Breast epithelium (tissue), 4 donors: ENCODE measurements around the gene BCAS3. TPM values are rescaled to one million over a fixed set of nuclear protein-coding genes. Genes with fewer than 3 reads are reported as not detected.

Experiments used
- DNase-seq, 2 donors: peaks; one replicate each; pipeline ENCODE4 v3.0.0-alpha.2; 2019; ENCODE audit warnings: low spot score in 2 of 2
- H3K27ac ChIP-seq, 2 donors: fragments of 200-600 bp; sonication (generic) in 1 of 2; one replicate each; pipeline ENCODE4 v1.5.1; 2016 to 2019; ENCODE audit warnings: mild to moderate bottlenecking in 1 of 2
- H3K27me3 ChIP-seq, 2 donors: fragments of 200-600 bp; sonication (generic) in 1 of 2; one replicate each; pipeline versions ENCODE4 v1.5.1 to v1.6.0; 2017 to 2019; ENCODE audit warnings: control low read depth in 1 of 2, mild to moderate bottlenecking in 1 of 2
- H3K36me3 ChIP-seq: fragments of 200-600 bp; one replicate; pipeline ENCODE4 v1.5.1; 2019
- H3K4me1 ChIP-seq, 2 donors: fragments of 200-600 bp; sonication (generic); one replicate each; pipeline ENCODE4 v1.5.1; 2016 to 2019; ENCODE audit warnings: control low read depth in 1 of 2
- H3K4me3 ChIP-seq, 3 donors: fragments of 200-600 bp; sonication (generic); 1 replicate in 2 of 3; 2 replicates in 1 of 3; pipeline ENCODE4 v1.5.1; 2016 to 2019; ENCODE audit warnings: mild to moderate bottlenecking in 3 of 3, moderate library complexity in 2 of 3
- H3K9me3 ChIP-seq, 2 donors: fragments of 200-600 bp; sonication (generic) in 1 of 2; one replicate each; pipeline ENCODE4 v1.5.1; 2016 to 2019; ENCODE audit warnings: control low read depth in 1 of 2
- POLR2A ChIP-seq: fragments of 450-650 bp; IDR thresholded peaks from one replicate; pipeline ENCODE4 v1.6.1; 2016; ENCODE audit warnings: antibody characterized with exemption, mild to moderate bottlenecking, moderate library complexity
- POLR2AphosphoS5 ChIP-seq, 3 donors: sonication (generic); formaldehyde crosslinking; IDR thresholded peaks; one replicate each; pipeline ENCODE4 v1.6.1; 2017; ENCODE audit warnings: antibody characterized with exemption in 3 of 3
- intact Hi-C: fragments of 100-400 bp; cut with DNase I; formaldehyde crosslinking; loops from one replicate; pipeline ENCODE4 v1.15.1; 2023; ENCODE audit warnings: low total_unique reads
- total RNA-seq, 3 donors: library from RNA; depleted of rRNA; stranded (reverse); fragments of >200 nt; gene quantifications; one replicate each; pipeline ENCODE4 v1.1.0, GENCODE V29; 2016
- TF ChIP-seq, protein P1 (sequence below), 3 donors: fragments of 450-650 bp; IDR thresholded peaks; one replicate each; pipeline ENCODE4 v1.5.1; 2016 to 2017; ENCODE audit warnings: antibody characterized with exemption in 3 of 3, mild to moderate bottlenecking in 3 of 3, moderate library complexity in 3 of 3

Gene BCAS3
- total RNA-seq, 3 donors from 2014 or later: 30.8 to 47.9 (median 31.2) TPM

DNA sequence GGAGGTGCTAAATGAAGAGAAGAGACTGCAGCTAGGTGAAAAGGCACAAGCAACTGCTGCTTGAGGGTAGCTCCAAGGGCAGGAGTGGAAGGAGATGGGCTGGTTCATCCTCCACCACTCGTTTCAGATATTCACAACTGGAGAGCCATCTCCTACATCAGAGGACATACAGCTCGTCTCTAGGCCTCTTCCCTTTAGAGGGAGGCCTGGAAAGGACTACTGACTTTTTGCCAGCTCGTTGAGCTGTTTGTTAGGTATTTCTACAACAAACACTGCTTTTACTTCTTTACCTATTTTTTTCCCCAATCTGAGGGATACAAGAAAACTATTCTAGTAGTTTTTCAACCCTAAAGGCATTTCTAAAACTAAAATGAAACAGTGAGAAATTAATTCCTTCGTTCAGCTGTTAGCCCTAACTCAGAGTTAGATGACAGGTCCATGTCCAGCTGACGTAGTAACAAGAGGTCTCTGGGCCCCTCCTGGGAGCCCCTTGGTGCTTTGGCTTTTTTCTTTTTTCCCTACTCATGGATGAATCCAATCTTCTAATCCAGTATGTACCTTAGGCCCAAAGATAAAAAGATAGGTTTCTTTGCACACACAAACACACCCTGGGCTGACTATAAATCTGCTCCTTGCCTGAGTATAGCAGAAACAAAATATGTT is 674.2 kb downstream of the BCAS3 start:
- no peaks in the 10 kb centered on the region for H3K27me3 ChIP-seq
- H3K4me1 ChIP-seq: no peaks in the 10 kb centered on the region
- no peaks in the 10 kb centered on the region for H3K9me3 ChIP-seq
- no peak overlapping the region for H3K4me3 ChIP-seq
- no peaks in the 10 kb centered on the region for H3K36me3 ChIP-seq
- H3K27ac ChIP-seq: peak overlapping the region in 1 of 2 donors; percentile 64
- intact Hi-C loops: no loop called here
- DNase-seq: no peak
- TF ChIP-seq, protein P1, sequence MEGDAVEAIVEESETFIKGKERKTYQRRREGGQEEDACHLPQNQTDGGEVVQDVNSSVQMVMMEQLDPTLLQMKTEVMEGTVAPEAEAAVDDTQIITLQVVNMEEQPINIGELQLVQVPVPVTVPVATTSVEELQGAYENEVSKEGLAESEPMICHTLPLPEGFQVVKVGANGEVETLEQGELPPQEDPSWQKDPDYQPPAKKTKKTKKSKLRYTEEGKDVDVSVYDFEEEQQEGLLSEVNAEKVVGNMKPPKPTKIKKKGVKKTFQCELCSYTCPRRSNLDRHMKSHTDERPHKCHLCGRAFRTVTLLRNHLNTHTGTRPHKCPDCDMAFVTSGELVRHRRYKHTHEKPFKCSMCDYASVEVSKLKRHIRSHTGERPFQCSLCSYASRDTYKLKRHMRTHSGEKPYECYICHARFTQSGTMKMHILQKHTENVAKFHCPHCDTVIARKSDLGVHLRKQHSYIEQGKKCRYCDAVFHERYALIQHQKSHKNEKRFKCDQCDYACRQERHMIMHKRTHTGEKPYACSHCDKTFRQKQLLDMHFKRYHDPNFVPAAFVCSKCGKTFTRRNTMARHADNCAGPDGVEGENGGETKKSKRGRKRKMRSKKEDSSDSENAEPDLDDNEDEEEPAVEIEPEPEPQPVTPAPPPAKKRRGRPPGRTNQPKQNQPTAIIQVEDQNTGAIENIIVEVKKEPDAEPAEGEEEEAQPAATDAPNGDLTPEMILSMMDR (IDR thresholded peaks at IDR 0.05): no peak
- TF ChIP-seq POLR2AphosphoS5 (IDR thresholded peaks at IDR 0.05) (no peak), POLR2A (no peak)

GRCh38 chr17:61352408-61352770 is 674.7 kb downstream of the BCAS3 start:
- no peak overlapping the region for H3K4me3 ChIP-seq
- no peaks in the 10 kb centered on the region for H3K4me1 ChIP-seq

GRCh38 chr17:61352781-61353491 is 675.3 kb downstream of the BCAS3 start:
- DNase-seq: no peak
- H3K4me3 ChIP-seq: no peak overlapping the region
- H3K36me3 ChIP-seq: no peaks in the 10 kb centered on the region
- H3K4me1 ChIP-seq: no peaks in the 10 kb centered on the region
- H3K27ac ChIP-seq: peak overlapping the region in 1 of 2 donors; percentile 3
- intact Hi-C loops: no loop called here
- no peaks in the 10 kb centered on the region for H3K9me3 ChIP-seq
- no peak for TF ChIP-seq POLR2AphosphoS5 (IDR thresholded peaks at IDR 0.05)
- no peak for TF ChIP-seq POLR2A
- TF ChIP-seq, protein P1 (IDR thresholded peaks at IDR 0.05): no peak
- H3K27me3 ChIP-seq: no peaks in the 10 kb centered on the region

More at GRCh38 chr17:61352408-61352770, 674.7 kb downstream of the BCAS3 start:
- Histone ChIP-seq H3K36me3 (no peaks in the 10 kb centered on the region), H3K27me3 (no peaks in the 10 kb centered on the region), H3K27ac (peak overlapping the region in 1 of 2 donors; percentile 64), H3K9me3 (no peaks in the 10 kb centered on the region)
- DNase-seq: no peak
- intact Hi-C loops: no loop called here
- TF ChIP-seq, protein P1 (IDR thresholded peaks at IDR 0.05): no peak
- TF ChIP-seq POLR2A (no peak), POLR2AphosphoS5 (IDR thresholded peaks at IDR 0.05) (no peak)

- intact Hi-C loops: no loop called here
- no peak overlapping the region for H3K27ac ChIP-seq
- H3K4me3 ChIP-seq: no peak overlapping the region
- H3K27me3 ChIP-seq: no peaks in the 10 kb centered on the region
- no peaks in the 10 kb centered on the region for H3K4me1 ChIP-seq
- H3K36me3 ChIP-seq: no peaks in the 10 kb centered on the region
- no peaks in the 10 kb centered on the region for H3K9me3 ChIP-seq
- DNase-seq: no peak
- no peak for TF ChIP-seq POLR2A
- TF ChIP-seq POLR2AphosphoS5 (IDR thresholded peaks at IDR 0.05): no peak
- TF ChIP-seq, protein P1 (IDR thresholded peaks at IDR 0.05): no peak
Observed at GRCh38 chr17:61353615-61354014, 676.0 kb downstream of the BCAS3 start.
